CD4-positive, CD25-positive, alpha-beta regulatory T cell (primary cell): ENCODE data around the gene TPP2. TPM values are rescaled to one million over a fixed set of nuclear protein-coding genes. Genes with fewer than 3 reads are reported as not detected.

Experiments used
- ATAC-seq, 2 donors: fragments of 150-1000 bp; cut with Tn5 transposase; one replicate each; pipeline ENCODE4 v1.10.0; 2021; ENCODE audit warnings: low read depth in 2 of 2, moderate number of reproducible peaks in 2 of 2, moderate library complexity in 1 of 2
- DNase-seq, 3 donors: peaks; one replicate each; pipeline versions ENCODE4 v3.0.0 to v3.0.0-alpha.2; 2012 to 2022; ENCODE audit warnings: mixed read lengths in 1 of 3
- H3K27ac ChIP-seq: one replicate; pipeline ENCODE4 v1.7.0; 2013; ENCODE audit warnings: mild to moderate bottlenecking, low read length; ENCODE audit not compliant: insufficient read depth, poor library complexity, severe bottlenecking
- H3K27me3 ChIP-seq: one replicate; pipeline ENCODE4 v1.7.0; 2013; ENCODE audit warnings: low read length; ENCODE audit not compliant: control insufficient read depth, insufficient read depth
- H3K36me3 ChIP-seq: one replicate; pipeline ENCODE4 v1.7.0; 2013; ENCODE audit warnings: mild to moderate bottlenecking, low read length, moderate library complexity; ENCODE audit not compliant: control insufficient read depth, insufficient read depth
- H3K4me1 ChIP-seq: 2 replicates; pipeline ENCODE4 v1.7.0; 2013; ENCODE audit warnings: mild to moderate bottlenecking, low read length; ENCODE audit not compliant: insufficient read depth, control insufficient read depth, poor library complexity, severe bottlenecking
- H3K4me3 ChIP-seq: one replicate; pipeline ENCODE4 v1.7.0; 2013; ENCODE audit warnings: low read depth, mild to moderate bottlenecking, low read length, moderate library complexity
- H3K9me3 ChIP-seq, 2 experiments: 1 replicate in 1 of 2; 2 replicates in 1 of 2; pipeline ENCODE4 v1.7.0; 2013; ENCODE audit warnings: low read length in 2 of 2, mild to moderate bottlenecking in 1 of 2, moderate library complexity in 1 of 2; ENCODE audit not compliant: control insufficient read depth in 2 of 2
- H3K27ac Mint-ChIP-seq, 3 donors: one replicate each; pipeline ENCODE4 v1.8.0; 2020 to 2022; ENCODE audit warnings: mild to moderate bottlenecking in 3 of 3, mixed read lengths in 3 of 3, moderate library complexity in 2 of 3
- H3K27me3 Mint-ChIP-seq: one replicate; pipeline ENCODE4 v1.8.0; 2022; ENCODE audit warnings: mild to moderate bottlenecking, mixed read lengths
- H3K36me3 Mint-ChIP-seq: one replicate; pipeline ENCODE4 v1.8.0; 2020; ENCODE audit warnings: mixed read lengths
- H3K4me1 Mint-ChIP-seq, 4 donors: one replicate each; pipeline ENCODE4 v1.8.0; 2020 to 2022; ENCODE audit warnings: mixed read lengths in 4 of 4, mild to moderate bottlenecking in 1 of 4
- H3K4me3 Mint-ChIP-seq, 4 donors: one replicate each; pipeline ENCODE4 v1.8.0; 2020 to 2022; ENCODE audit warnings: mild to moderate bottlenecking in 4 of 4, mixed read lengths in 4 of 4, moderate library complexity in 3 of 4
- H3K9me3 Mint-ChIP-seq, 7 donors: one replicate each; pipeline ENCODE4 v1.8.0; 2020 to 2022; ENCODE audit warnings: mixed read lengths in 7 of 7, mild to moderate bottlenecking in 3 of 7, moderate library complexity in 2 of 7
- polyA plus RNA-seq, 4 donors: library from polyadenylated mRNA; unstranded; fragments of 300-500 nt; fragmentation: Illumina TruSeq; gene quantifications; one replicate each; pipeline ENCODE4 v1.2.3, GENCODE V29; 2021
- total RNA-seq: library from RNA; stranded (reverse); gene quantifications from one replicate; pipeline ENCODE4 v1.2.3, GENCODE V29; 2022

The TPP2 gene
- total and polyA plus RNA-seq, 5 donors from 2014 or later: 59.1 to 128 (median 72.8) TPM

- Mint-ChIP-seq H3K27me3 (peaks cover 21% of the 10 kb centered on the region), H3K9me3 (peaks cover 0 to 1% (median 0%) of the 10 kb centered on the region in 7 donors), H3K4me3 (no peak overlapping the region), H3K27ac (no peak overlapping the region), H3K36me3 (no peaks in the 10 kb centered on the region), H3K4me1 (no peaks in the 10 kb centered on the region)
- Histone ChIP-seq H3K27me3 (peaks cover 22% of the 10 kb centered on the region), H3K4me1 (no peaks in the 10 kb centered on the region), H3K36me3 (no peaks in the 10 kb centered on the region), H3K4me3 (no peak overlapping the region), H3K9me3 (no peaks in the 10 kb centered on the region), H3K27ac (no peak overlapping the region)
- DNase-seq (no peak), ATAC-seq (no peak)
Measured at GRCh38 chr13:102563267-102563666, 33.5 kb upstream of the TPP2 start.

GRCh38 chr13:102564564-102564963, 32.2 kb upstream of the TPP2 start:
- Histone ChIP-seq H3K36me3 (no peaks in the 10 kb centered on the region), H3K27ac (no peak overlapping the region), H3K27me3 (peaks cover 22% of the 10 kb centered on the region), H3K4me1 (no peaks in the 10 kb centered on the region), H3K9me3 (no peaks in the 10 kb centered on the region), H3K4me3 (no peak overlapping the region)
- H3K36me3 Mint-ChIP-seq: no peaks in the 10 kb centered on the region
- no peaks in the 10 kb centered on the region for H3K4me1 Mint-ChIP-seq
- peaks cover 21% of the 10 kb centered on the region for H3K27me3 Mint-ChIP-seq
- ATAC-seq (no peak), DNase-seq (no peak)
- H3K4me3 Mint-ChIP-seq: no peak overlapping the region
- peaks cover 0 to under 1% (median 0%) of the 10 kb centered on the region in 7 donors for H3K9me3 Mint-ChIP-seq
- no peak overlapping the region for H3K27ac Mint-ChIP-seq

GRCh38 chr13:102566513-102566912, 30.3 kb upstream of the TPP2 start:
- Mint-ChIP-seq H3K4me1 (no peaks in the 10 kb centered on the region), H3K9me3 (no peaks in the 10 kb centered on the region), H3K27me3 (peaks cover 27% of the 10 kb centered on the region), H3K4me3 (no peak overlapping the region), H3K36me3 (no peaks in the 10 kb centered on the region), H3K27ac (no peak overlapping the region)
- Histone ChIP-seq H3K4me1 (no peaks in the 10 kb centered on the region), H3K36me3 (no peaks in the 10 kb centered on the region), H3K27me3 (peaks cover 28% of the 10 kb centered on the region), H3K4me3 (no peak overlapping the region), H3K27ac (no peak overlapping the region), H3K9me3 (no peaks in the 10 kb centered on the region)
- ATAC-seq (no peak), DNase-seq (no peak)

- peaks cover 19% of the 10 kb centered on the region for H3K27me3 Mint-ChIP-seq
- no peak overlapping the region for H3K4me3 ChIP-seq
- no peaks in the 10 kb centered on the region for H3K36me3 Mint-ChIP-seq
- ATAC-seq (no peak), DNase-seq (no peak)
- no peak overlapping the region for H3K27ac ChIP-seq
- H3K27ac Mint-ChIP-seq: no peak overlapping the region
- no peaks in the 10 kb centered on the region for H3K4me1 Mint-ChIP-seq
- H3K4me1 ChIP-seq: no peaks in the 10 kb centered on the region
- peaks cover 25% of the 10 kb centered on the region for H3K27me3 ChIP-seq
- H3K9me3 ChIP-seq: no peaks in the 10 kb centered on the region
- H3K36me3 ChIP-seq: no peaks in the 10 kb centered on the region
- no peaks in the 10 kb centered on the region for H3K9me3 Mint-ChIP-seq
- H3K4me3 Mint-ChIP-seq: no peak overlapping the region
Measured at GRCh38 chr13:102567857-102568256, 28.9 kb upstream of the TPP2 start.

GRCh38 chr13:102569488-102569887, 27.3 kb upstream of the TPP2 start:
- no peaks in the 10 kb centered on the region for H3K36me3 ChIP-seq
- no peaks in the 10 kb centered on the region for H3K4me1 ChIP-seq
- peaks cover 26% of the 10 kb centered on the region for H3K27me3 Mint-ChIP-seq
- no peaks in the 10 kb centered on the region for H3K9me3 Mint-ChIP-seq
- no peak overlapping the region for H3K27ac ChIP-seq
- no peak overlapping the region for H3K4me3 ChIP-seq
- H3K4me1 Mint-ChIP-seq: no peaks in the 10 kb centered on the region
- no peak for ATAC-seq
- no peak overlapping the region for H3K27ac Mint-ChIP-seq
- no peaks in the 10 kb centered on the region for H3K9me3 ChIP-seq
- no peaks in the 10 kb centered on the region for H3K36me3 Mint-ChIP-seq
- peaks cover 20% of the 10 kb centered on the region for H3K27me3 ChIP-seq
- DNase-seq: no peak
- no peak overlapping the region for H3K4me3 Mint-ChIP-seq

GRCh38 chr13:102571075-102571474, 25.7 kb upstream of the TPP2 start:
- Histone ChIP-seq H3K4me3 (no peak overlapping the region), H3K27me3 (peaks cover 15% of the 10 kb centered on the region), H3K36me3 (no peaks in the 10 kb centered on the region), H3K9me3 (no peaks in the 10 kb centered on the region), H3K27ac (no peak overlapping the region), H3K4me1 (no peaks in the 10 kb centered on the region)
- no peaks in the 10 kb centered on the region for H3K36me3 Mint-ChIP-seq
- no peak overlapping the region for H3K27ac Mint-ChIP-seq
- no peak overlapping the region for H3K4me3 Mint-ChIP-seq
- DNase-seq (no peak), ATAC-seq (no peak)
- H3K27me3 Mint-ChIP-seq: peaks cover 26% of the 10 kb centered on the region
- no peaks in the 10 kb centered on the region for H3K9me3 Mint-ChIP-seq
- H3K4me1 Mint-ChIP-seq: no peaks in the 10 kb centered on the region

GRCh38 chr13:102572323-102572722, 24.5 kb upstream of the TPP2 start:
- Mint-ChIP-seq H3K36me3 (no peaks in the 10 kb centered on the region), H3K4me1 (no peaks in the 10 kb centered on the region), H3K9me3 (no peaks in the 10 kb centered on the region), H3K4me3 (no peak overlapping the region), H3K27ac (no peak overlapping the region), H3K27me3 (peaks cover 24% of the 10 kb centered on the region)
- H3K9me3 ChIP-seq: no peaks in the 10 kb centered on the region
- H3K27ac ChIP-seq: no peak overlapping the region
- H3K4me1 ChIP-seq: no peaks in the 10 kb centered on the region
- no peak for ATAC-seq
- no peak for DNase-seq
- H3K36me3 ChIP-seq: no peaks in the 10 kb centered on the region
- no peak overlapping the region for H3K4me3 ChIP-seq
- peaks cover 13% of the 10 kb centered on the region for H3K27me3 ChIP-seq

- peak; percentile 21 to 85 (median 69) for DNase-seq
Measured at GRCh38 chr13:102580552-102581169, 16.1 kb upstream of the TPP2 start.

More at GRCh38 chr13:102580552-102581169, 16.1 kb upstream of the TPP2 start:
- Mint-ChIP-seq H3K4me1 (peaks cover 0 to 11% (median 8%) of the 10 kb centered on the region in 4 donors), H3K27ac (no peak overlapping the region), H3K9me3 (no peaks in the 10 kb centered on the region), H3K36me3 (no peaks in the 10 kb centered on the region), H3K27me3 (peaks cover 9% of the 10 kb centered on the region), H3K4me3 (no peak overlapping the region)
- no peaks in the 10 kb centered on the region for H3K9me3 ChIP-seq
- H3K27ac ChIP-seq: no peak overlapping the region
- H3K4me1 ChIP-seq: no peaks in the 10 kb centered on the region
- peak; percentile 72 to 73 for ATAC-seq
- H3K36me3 ChIP-seq: no peaks in the 10 kb centered on the region
- H3K4me3 ChIP-seq: no peak overlapping the region
- peaks cover 8% of the 10 kb centered on the region for H3K27me3 ChIP-seq
